ENCODE measurements around the gene C1QTNF3.

C1QTNF3 gene

GRCh38 chr5:33992864-33993263 lies 50.1 kb downstream of the C1QTNF3 start:
- TF ChIP-seq, protein P1, sequence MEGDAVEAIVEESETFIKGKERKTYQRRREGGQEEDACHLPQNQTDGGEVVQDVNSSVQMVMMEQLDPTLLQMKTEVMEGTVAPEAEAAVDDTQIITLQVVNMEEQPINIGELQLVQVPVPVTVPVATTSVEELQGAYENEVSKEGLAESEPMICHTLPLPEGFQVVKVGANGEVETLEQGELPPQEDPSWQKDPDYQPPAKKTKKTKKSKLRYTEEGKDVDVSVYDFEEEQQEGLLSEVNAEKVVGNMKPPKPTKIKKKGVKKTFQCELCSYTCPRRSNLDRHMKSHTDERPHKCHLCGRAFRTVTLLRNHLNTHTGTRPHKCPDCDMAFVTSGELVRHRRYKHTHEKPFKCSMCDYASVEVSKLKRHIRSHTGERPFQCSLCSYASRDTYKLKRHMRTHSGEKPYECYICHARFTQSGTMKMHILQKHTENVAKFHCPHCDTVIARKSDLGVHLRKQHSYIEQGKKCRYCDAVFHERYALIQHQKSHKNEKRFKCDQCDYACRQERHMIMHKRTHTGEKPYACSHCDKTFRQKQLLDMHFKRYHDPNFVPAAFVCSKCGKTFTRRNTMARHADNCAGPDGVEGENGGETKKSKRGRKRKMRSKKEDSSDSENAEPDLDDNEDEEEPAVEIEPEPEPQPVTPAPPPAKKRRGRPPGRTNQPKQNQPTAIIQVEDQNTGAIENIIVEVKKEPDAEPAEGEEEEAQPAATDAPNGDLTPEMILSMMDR (IDR thresholded peaks at IDR 0.05), result no peak
- Histone ChIP-seq H3K4me3 (no peak overlapping the region), H3K27ac (no peak overlapping the region)
- DNase-seq (ENCODE audit: low spot score), result no peak

GRCh38 chr5:33985447-33985846 lies 57.6 kb downstream of the C1QTNF3 start:
- TF ChIP-seq, protein P1 (IDR thresholded peaks at IDR 0.05), result no peak
- no peak overlapping the region for H3K4me3 ChIP-seq

DNA sequence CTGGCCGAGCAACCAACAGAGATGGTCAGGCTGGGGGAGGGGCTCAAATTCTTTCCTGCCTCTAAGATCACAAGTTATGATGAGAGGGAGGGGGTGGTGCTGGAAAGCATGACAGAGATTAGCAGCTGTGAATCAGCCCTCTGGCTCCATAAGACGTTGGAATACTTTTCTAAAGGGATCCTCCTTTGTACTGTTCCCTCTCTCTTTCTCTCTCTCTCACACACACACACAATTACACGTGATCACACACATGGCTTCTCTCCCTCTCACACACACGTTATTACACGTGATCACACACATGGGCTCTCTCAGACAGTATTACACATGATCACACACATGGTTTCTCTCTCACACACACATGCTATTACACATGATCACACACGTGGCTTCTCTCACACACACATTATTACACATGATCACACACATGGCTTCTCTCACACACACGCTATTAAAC lies 58.3 kb downstream of the C1QTNF3 start, which contains the start of gene SLC45A2:
Gene SLC45A2, minus strand, starts transcription at position 23 of the 454 bp plus-strand sequence. CDS start 110 bp downstream, outside the sequence.
- no peak for DNase-seq (ENCODE audit: low spot score)
- TF ChIP-seq, protein P1 (IDR thresholded peaks at IDR 0.05), result no peak
- no peak within 1 kb of the TSS for H3K4me3 ChIP-seq
- H3K27ac ChIP-seq, result no peak within 1 kb of the TSS

More at GRCh38 chr5:33985447-33985846, 57.6 kb downstream of the C1QTNF3 start:
- no peak overlapping the region for H3K27ac ChIP-seq
- no peak for DNase-seq (ENCODE audit: low spot score)

DNA sequence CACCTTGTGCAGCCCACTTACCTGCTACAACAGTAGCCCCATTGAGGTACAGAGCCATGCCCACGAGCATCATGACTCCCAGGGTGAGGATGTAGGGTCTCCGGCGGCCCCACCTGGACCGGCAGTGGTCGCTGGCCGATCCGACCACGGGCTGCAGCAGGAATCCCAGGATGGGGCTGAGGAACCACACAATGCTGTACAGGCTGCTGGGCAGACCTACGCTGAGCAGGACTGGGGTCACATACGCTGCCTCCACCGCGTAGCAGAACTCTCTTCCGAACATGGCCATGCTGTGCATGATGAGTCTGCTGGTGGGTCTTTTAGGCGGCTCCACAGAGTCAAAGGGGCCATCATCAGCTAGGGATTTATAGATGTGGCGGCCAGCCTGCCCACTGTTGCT lies 58.8 kb downstream of the C1QTNF3 start:
- no peak overlapping the region for H3K4me3 ChIP-seq
- TF ChIP-seq, protein P1 (IDR thresholded peaks at IDR 0.05), result no peak
- no peak overlapping the region for H3K27ac ChIP-seq
- no peak for DNase-seq (ENCODE audit: low spot score)

DNA sequence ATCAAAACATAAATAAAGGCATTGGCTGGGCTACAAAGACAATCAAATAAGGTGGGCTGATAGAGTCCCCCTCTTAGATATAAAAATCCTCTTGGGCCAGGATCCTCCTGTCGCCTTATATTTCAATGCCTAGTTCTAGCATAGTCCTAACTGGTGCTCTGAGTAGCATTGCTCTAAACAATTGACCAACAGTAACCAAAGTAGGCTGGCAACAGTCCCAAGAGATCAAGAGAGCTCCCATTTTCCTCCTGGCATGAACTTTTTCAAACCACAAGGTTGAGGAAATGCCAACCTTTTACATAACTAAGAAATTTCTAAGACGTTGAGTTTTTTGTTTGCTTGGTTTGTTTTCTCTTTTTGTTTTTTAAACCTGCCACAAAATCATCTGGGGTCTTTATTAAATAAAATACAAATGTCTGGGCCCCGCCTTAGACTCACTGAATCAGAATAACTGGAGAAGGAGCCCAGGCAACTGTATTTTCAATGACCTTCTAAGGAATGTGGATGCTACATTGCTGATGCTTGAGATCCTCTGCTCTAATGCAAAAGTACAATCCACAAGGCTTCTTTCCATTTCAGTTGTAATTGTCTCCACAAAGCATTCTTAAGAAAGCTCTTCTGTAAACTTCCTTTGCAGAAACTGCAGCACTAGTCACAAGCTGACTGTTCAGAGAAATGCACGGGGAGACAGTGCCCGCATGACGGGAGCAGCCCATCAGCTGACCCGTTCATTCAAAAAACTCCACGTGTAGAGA lies 61.4 kb downstream of the C1QTNF3 start:
- Histone ChIP-seq H3K4me3 (no peak overlapping the region), H3K27ac (no peak overlapping the region)
- DNase-seq (ENCODE audit: low spot score), result no peak
- TF ChIP-seq, protein P1 (IDR thresholded peaks at IDR 0.05), result no peak

GRCh38 chr5:33980030-33980429 lies 63.0 kb downstream of the C1QTNF3 start:
- H3K27ac ChIP-seq, result no peak overlapping the region
- TF ChIP-seq, protein P1 (IDR thresholded peaks at IDR 0.05), result no peak
- no peak overlapping the region for H3K4me3 ChIP-seq
- no peak for DNase-seq (ENCODE audit: low spot score)

GRCh38 chr5:33978306-33978705 lies 64.7 kb downstream of the C1QTNF3 start:
- H3K27ac ChIP-seq, result no peak overlapping the region
- DNase-seq (ENCODE audit: low spot score), result no peak
- TF ChIP-seq, protein P1 (IDR thresholded peaks at IDR 0.05), result no peak
- no peak overlapping the region for H3K4me3 ChIP-seq
